A673 (cell line): Measurements from ENCODE around the gene OLIG2.

Experiments used
- EZH2 ChIP-seq: fragments of 200-600 bp; sonication (generic); IDR thresholded peaks from 2 replicates; pipeline ENCODE4 v1.6.1; 2017; ENCODE audit warnings: borderline replicate concordance, low read depth, mild to moderate bottlenecking, mixed read lengths, antibody characterized with exemption, low read length; ENCODE audit not compliant: poor library complexity, severe bottlenecking
- TF ChIP-seq, protein P1 (sequence below): fragments of 300-800, 200-600 bp; sonication (generic); conservative IDR thresholded peaks from 2 replicates; pipeline ENCODE4 v1.5.1; 2017; ENCODE audit warnings: low read depth, mild to moderate bottlenecking, antibody characterized with exemption, low read length, moderate library complexity, mixed read lengths

DNA sequence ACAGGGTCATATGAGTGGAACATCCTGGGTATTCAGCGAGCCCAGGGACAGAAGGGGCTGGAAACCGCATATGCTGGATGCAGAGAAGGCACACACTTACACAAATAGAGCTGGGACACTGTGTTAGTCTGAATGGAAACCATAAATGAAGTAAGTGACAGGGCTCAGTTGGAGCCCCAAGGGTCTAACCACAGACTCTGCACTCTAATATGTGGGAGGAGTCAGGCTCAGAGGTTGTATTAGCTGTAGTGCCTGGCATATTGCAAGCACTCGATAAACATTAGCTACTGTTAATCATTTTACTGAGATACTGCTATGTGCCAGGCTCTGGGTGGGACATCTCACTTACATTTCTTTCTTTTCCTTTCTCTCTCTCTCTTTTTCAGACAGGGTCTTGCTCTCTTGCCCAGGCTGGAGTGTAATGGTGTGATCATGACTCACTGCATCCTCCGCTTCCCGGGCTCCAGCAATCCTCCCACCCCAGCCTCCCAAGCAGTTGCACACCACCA, 37.7 kb downstream of the OLIG2 start:
- TF ChIP-seq, protein P1, sequence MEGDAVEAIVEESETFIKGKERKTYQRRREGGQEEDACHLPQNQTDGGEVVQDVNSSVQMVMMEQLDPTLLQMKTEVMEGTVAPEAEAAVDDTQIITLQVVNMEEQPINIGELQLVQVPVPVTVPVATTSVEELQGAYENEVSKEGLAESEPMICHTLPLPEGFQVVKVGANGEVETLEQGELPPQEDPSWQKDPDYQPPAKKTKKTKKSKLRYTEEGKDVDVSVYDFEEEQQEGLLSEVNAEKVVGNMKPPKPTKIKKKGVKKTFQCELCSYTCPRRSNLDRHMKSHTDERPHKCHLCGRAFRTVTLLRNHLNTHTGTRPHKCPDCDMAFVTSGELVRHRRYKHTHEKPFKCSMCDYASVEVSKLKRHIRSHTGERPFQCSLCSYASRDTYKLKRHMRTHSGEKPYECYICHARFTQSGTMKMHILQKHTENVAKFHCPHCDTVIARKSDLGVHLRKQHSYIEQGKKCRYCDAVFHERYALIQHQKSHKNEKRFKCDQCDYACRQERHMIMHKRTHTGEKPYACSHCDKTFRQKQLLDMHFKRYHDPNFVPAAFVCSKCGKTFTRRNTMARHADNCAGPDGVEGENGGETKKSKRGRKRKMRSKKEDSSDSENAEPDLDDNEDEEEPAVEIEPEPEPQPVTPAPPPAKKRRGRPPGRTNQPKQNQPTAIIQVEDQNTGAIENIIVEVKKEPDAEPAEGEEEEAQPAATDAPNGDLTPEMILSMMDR = no peak
- no peak for TF ChIP-seq EZH2
